Liver (tissue), 9 donors: ENCODE results near the gene CAPNS2. TPM values are rescaled to one million over a fixed set of nuclear protein-coding genes. Genes with fewer than 3 reads are reported as not detected.

Source experiments
- DNase-seq: peaks from one replicate; pipeline ENCODE4 v3.0.0-alpha.2; 2017; ENCODE audit warnings: low spot score
- H3K27ac ChIP-seq, 2 donors: one replicate each; pipeline ENCODE4 v1.7.0; 2013; ENCODE audit warnings: inconsistent platforms in 2 of 2, low read length in 2 of 2, control low read depth in 1 of 2, low read depth in 1 of 2, mild to moderate bottlenecking in 1 of 2
- H3K27me3 ChIP-seq, 4 donors: one replicate each; pipeline versions ENCODE4 v1.6.1 to v1.7.0; 2013; ENCODE audit warnings: low read length in 3 of 4, inconsistent platforms in 1 of 4, mild to moderate bottlenecking in 1 of 4, moderate library complexity in 1 of 4; ENCODE audit not compliant: control insufficient read depth in 4 of 4, insufficient read depth in 4 of 4
- H3K36me3 ChIP-seq, 4 donors: one replicate each; pipeline versions ENCODE4 v1.6.1 to v1.7.0; 2013; ENCODE audit warnings: low read length in 3 of 4, mild to moderate bottlenecking in 3 of 4, low read depth in 1 of 4, moderate library complexity in 1 of 4; ENCODE audit not compliant: control insufficient read depth in 4 of 4, insufficient read depth in 3 of 4
- H3K4me1 ChIP-seq, 4 donors: one replicate each; pipeline versions ENCODE4 v1.6.1 to v1.7.0; 2013; ENCODE audit warnings: low read length in 3 of 4, mild to moderate bottlenecking in 3 of 4, moderate library complexity in 1 of 4; ENCODE audit not compliant: control insufficient read depth in 4 of 4, insufficient read depth in 4 of 4
- H3K4me3 ChIP-seq, 3 donors: one replicate each; pipeline versions ENCODE4 v1.6.1 to v1.7.0; 2013; ENCODE audit warnings: low read length in 3 of 3, control low read depth in 1 of 3, low read depth in 1 of 3, mild to moderate bottlenecking in 1 of 3
- H3K9ac ChIP-seq, 2 donors: one replicate each; pipeline ENCODE4 v1.7.0; 2013; ENCODE audit warnings: low read length in 2 of 2, mild to moderate bottlenecking in 2 of 2, moderate library complexity in 2 of 2, control low read depth in 1 of 2, low read depth in 1 of 2
- H3K9me3 ChIP-seq, 4 donors: one replicate each; pipeline versions ENCODE4 v1.6.1 to v1.7.0; 2013; ENCODE audit warnings: low read length in 3 of 4; ENCODE audit not compliant: control insufficient read depth in 4 of 4
- ATF3 ChIP-seq: IDR thresholded peaks from 2 replicates; pipeline ENCODE4 v1.6.1; 2016; ENCODE audit warnings: antibody characterized with exemption
- EGR1 ChIP-seq, 2 donors: IDR thresholded peaks; 2 replicates each; pipeline ENCODE4 v1.6.1; 2016 to 2018; ENCODE audit warnings: antibody characterized with exemption in 2 of 2, low read depth in 2 of 2
- FOXA1 ChIP-seq: IDR thresholded peaks from 2 replicates; pipeline ENCODE4 v1.6.1; 2016; ENCODE audit warnings: antibody characterized with exemption
- FOXA2 ChIP-seq: IDR thresholded peaks from 2 replicates; pipeline ENCODE4 v1.6.1; 2016; ENCODE audit warnings: antibody characterized with exemption
- GABPA ChIP-seq, 2 donors: IDR thresholded peaks in 1 of 2; conservative IDR thresholded peaks in 1 of 2; 2 replicates each; pipeline ENCODE4 v1.6.1; 2016; ENCODE audit warnings: antibody characterized with exemption in 2 of 2, mild to moderate bottlenecking in 1 of 2, moderate library complexity in 1 of 2
- HNF4A ChIP-seq, 2 donors: conservative IDR thresholded peaks; 2 replicates each; pipeline ENCODE4 v1.6.1; 2016; ENCODE audit warnings: antibody characterized with exemption in 2 of 2, mild to moderate bottlenecking in 2 of 2
- HNF4G ChIP-seq: IDR thresholded peaks from 2 replicates; pipeline ENCODE4 v1.6.1; 2016; ENCODE audit warnings: antibody characterized with exemption
- JUND ChIP-seq, 2 donors: IDR thresholded peaks; 2 replicates each; pipeline ENCODE4 v1.6.1; 2016; ENCODE audit warnings: antibody characterized with exemption in 2 of 2
- MAX ChIP-seq: IDR thresholded peaks from 2 replicates; pipeline ENCODE4 v1.6.1; 2016; ENCODE audit warnings: antibody characterized with exemption
- NR2F2 ChIP-seq: IDR thresholded peaks from 2 replicates; pipeline ENCODE4 v1.6.1; 2016; ENCODE audit warnings: antibody characterized with exemption
- RAD21 ChIP-seq, 2 donors: IDR thresholded peaks; 2 replicates each; pipeline ENCODE4 v1.6.1; 2016; ENCODE audit warnings: antibody characterized with exemption in 2 of 2, mild to moderate bottlenecking in 2 of 2
- REST ChIP-seq: IDR thresholded peaks from 2 replicates; pipeline ENCODE4 v1.6.1; 2016; ENCODE audit warnings: antibody characterized with exemption, mild to moderate bottlenecking
- RXRA ChIP-seq, 2 donors: IDR thresholded peaks; 2 replicates each; pipeline ENCODE4 v1.6.1; 2017 to 2018; ENCODE audit warnings: antibody characterized with exemption in 2 of 2, mild to moderate bottlenecking in 1 of 2
- SP1 ChIP-seq: IDR thresholded peaks from 2 replicates; pipeline ENCODE4 v1.6.1; 2018; ENCODE audit warnings: antibody characterized with exemption, mild to moderate bottlenecking
- TAF1 ChIP-seq: conservative IDR thresholded peaks from 2 replicates; pipeline ENCODE4 v1.6.1; 2016; ENCODE audit warnings: antibody characterized with exemption, mild to moderate bottlenecking
- YY1 ChIP-seq: IDR thresholded peaks from 2 replicates; pipeline ENCODE4 v1.6.1; 2016; ENCODE audit warnings: antibody characterized with exemption, mild to moderate bottlenecking
- ZBTB33 ChIP-seq: IDR thresholded peaks from 2 replicates; pipeline ENCODE4 v1.6.1; 2016; ENCODE audit warnings: antibody characterized with exemption
- WGBS: extraction: QIAGEN DNeasy Blood & Tissue Kit; methylation state at CpG from one replicate; pipeline ENCODE4 v1.1.7; 2013; 5-methylcytosine and 5-hydroxymethylcytosine counted together
- polyA plus RNA-seq, 2 donors: library from polyadenylated mRNA; stranded (reverse) in 1 of 2; unstranded in 1 of 2; fragments of 200-250 nt in 1 of 2; fragments of >200 nt in 1 of 2; fragmentation: Nextera tagmentation in 1 of 2; extraction: Ambion mirVana in 1 of 2; gene quantifications; one replicate each; pipeline versions ENCODE4 v1.2.1 to v1.2.3, GENCODE V29; 2013 to 2015
- total RNA-seq, 2 donors: library from RNA; depleted of rRNA; stranded (reverse); fragments of >200 nt; gene quantifications; one replicate each; pipeline ENCODE4 v1.2.3, GENCODE V29; 2014
- donor health status: healthy.
- donor health status: healthy.
- donor health status: healthy.
- donor health status: healthy.
- donor health status: healthy.

Gene CAPNS2
- total and polyA plus RNA-seq, 4 donors, result 0.33 to 0.42 TPM; not detected in 2

GRCh38 chr16:55559233-55559632 is 7.3 kb upstream of the CAPNS2 start:
- DNase-seq, result no peak
- Histone ChIP-seq H3K4me1 (no peaks in the 10 kb centered on the region), H3K4me3 (no peak overlapping the region), H3K36me3 (peaks cover 0 to 3% (median 0%) of the 10 kb centered on the region in 4 donors), H3K9ac (no peak overlapping the region), H3K9me3 (no peaks in the 10 kb centered on the region), H3K27ac (no peak overlapping the region), H3K27me3 (no peaks in the 10 kb centered on the region)
- no peak for TF ChIP-seq EGR1 (IDR thresholded peaks at IDR 0.05; ENCODE audit: low read depth in 2 of 2)
- no peak for TF ChIP-seq ZBTB33
- TF ChIP-seq HNF4A (conservative IDR thresholded peaks at IDR 0.05), result no peak
- no peak for TF ChIP-seq MAX
- TF ChIP-seq GABPA (IDR thresholded peaks at IDR 0.05 in 1 of 2, conservative IDR thresholded peaks at IDR 0.05 in 1 of 2), result no peak
- no peak for TF ChIP-seq JUND (IDR thresholded peaks at IDR 0.05)
- no peak for TF ChIP-seq HNF4G
- no peak for TF ChIP-seq YY1
- no peak for TF ChIP-seq SP1
- no peak for TF ChIP-seq FOXA1

GRCh38 chr16:55559933-55560516 is 6.5 kb upstream of the CAPNS2 start:
- no peak overlapping the region for H3K9ac ChIP-seq
- WGBS, result 74% methylated on average over 1 of the region's 1 CpG
- TF ChIP-seq TAF1, result no peak
- no peak for TF ChIP-seq RXRA (IDR thresholded peaks at IDR 0.05)
- no peak for TF ChIP-seq REST
- TF ChIP-seq JUND (IDR thresholded peaks at IDR 0.05), result no peak
- no peak for TF ChIP-seq FOXA1
- no peak for TF ChIP-seq FOXA2
- TF ChIP-seq MAX, result no peak
- TF ChIP-seq ATF3, result no peak
- no peak for TF ChIP-seq SP1
- no peak for TF ChIP-seq EGR1 (IDR thresholded peaks at IDR 0.05; ENCODE audit: low read depth in 2 of 2)
- TF ChIP-seq YY1, result no peak
- TF ChIP-seq RAD21 (IDR thresholded peaks at IDR 0.05), result no peak
- no peak for TF ChIP-seq NR2F2
- no peak for TF ChIP-seq GABPA (IDR thresholded peaks at IDR 0.05 in 1 of 2, conservative IDR thresholded peaks at IDR 0.05 in 1 of 2)
- peaks cover 0 to 3% (median 0%) of the 10 kb centered on the region in 4 donors for H3K36me3 ChIP-seq
- DNase-seq, result no peak
- no peak overlapping the region for H3K4me3 ChIP-seq
- H3K27me3 ChIP-seq, result no peaks in the 10 kb centered on the region
- H3K9me3 ChIP-seq, result no peaks in the 10 kb centered on the region
- H3K27ac ChIP-seq, result no peak overlapping the region
- H3K4me1 ChIP-seq, result no peaks in the 10 kb centered on the region
